Measurements from ENCODE around the gene MGAT4D. TPM values are rescaled to one million over a fixed set of nuclear protein-coding genes. Genes with fewer than 3 reads are reported as not detected.
"Not testable (repeated sequence)": the region's sequence is repeated elsewhere in the genome, so short reads cannot be mapped to it uniquely, and the experiment has no call there.

Gene MGAT4D
- total and polyA plus RNA-seq, 7 experiments from 2014 or later: not detected

GRCh38 chr4:140423106-140423505 is 75.0 kb downstream of the MGAT4D start:
- H3K9me3 Mint-ChIP-seq: peaks cover 0 to 2% (median 0%) of the 10 kb centered on the region in 11 donors
- H3K27ac Mint-ChIP-seq: no peak overlapping the region
- DNase-seq: no peak
- ChIA-PET POLR2A (no interaction called here), CTCF (no interaction called here)
- no peak for ATAC-seq
- H3K4me1 Mint-ChIP-seq: peaks cover 5 to 14% (median 12%) of the 10 kb centered on the region in 7 donors
- Histone ChIP-seq H3K4me1 (ENCODE audit: control insufficient read depth in 2 of 2, insufficient read depth in 2 of 2, low read length in 2 of 2) (peaks cover 0 to 4% of the 10 kb centered on the region in 2 donors), H3K36me3 (ENCODE audit: control insufficient read depth in 2 of 3, insufficient read depth in 3 of 3, low read length in 3 of 3) (no peaks in the 10 kb centered on the region), H3K9me3 (ENCODE audit: control insufficient read depth in 2 of 3, low read length in 3 of 3) (no peaks in the 10 kb centered on the region), H3K27ac (ENCODE audit: low read depth, low read length) (no peak overlapping the region), H3K4me3 (ENCODE audit: low read length) (no peak overlapping the region), H3K27me3 (ENCODE audit: control insufficient read depth in 2 of 2, insufficient read depth in 2 of 2, low read length in 2 of 2) (peaks cover 3 to 6% of the 10 kb centered on the region in 2 donors)
- H3K36me3 Mint-ChIP-seq: no peaks in the 10 kb centered on the region
- peaks cover 43 to 64% (median 55%) of the 10 kb centered on the region in 5 donors for H3K27me3 Mint-ChIP-seq
- intact Hi-C loops (cut with micrococcal nuclease): no loop called here
- no peak overlapping the region for H3K4me3 Mint-ChIP-seq

- H3K27ac ChIP-seq (ENCODE audit: low read depth, low read length); intact Hi-C loops (cut with micrococcal nuclease); H3K27ac Mint-ChIP-seq; ATAC-seq; H3K4me3 ChIP-seq (ENCODE audit: low read length); POLR2A ChIA-PET; H3K9me3 ChIP-seq (ENCODE audit: control insufficient read depth in 2 of 3, low read length in 3 of 3); H3K4me1 ChIP-seq (ENCODE audit: control insufficient read depth in 2 of 2, insufficient read depth in 2 of 2, low read length in 2 of 2); H3K27me3 ChIP-seq (ENCODE audit: control insufficient read depth in 2 of 2, insufficient read depth in 2 of 2, low read length in 2 of 2); H3K4me1 Mint-ChIP-seq; H3K4me3 Mint-ChIP-seq; H3K36me3 ChIP-seq (ENCODE audit: control insufficient read depth in 2 of 3, insufficient read depth in 3 of 3, low read length in 3 of 3); H3K36me3 Mint-ChIP-seq; H3K9me3 Mint-ChIP-seq; DNase-seq: not testable (repeated sequence)
- CTCF ChIA-PET: interaction anchor here (0.6 kb wide), 1 partner anchor 237 kb away, joined by 3 read pairs; no protein-coding TSS in a partner anchor
- peaks cover 6 to 31% (median 20%) of the 10 kb centered on the region in 5 donors for H3K27me3 Mint-ChIP-seq
Observed at GRCh38 chr4:140413130-140413969, 84.7 kb downstream of the MGAT4D start.

GRCh38 chr4:140408974-140409373 is 89.1 kb downstream of the MGAT4D start:
- intact Hi-C loops (cut with micrococcal nuclease): no loop called here
- H3K9me3 Mint-ChIP-seq: no peaks in the 10 kb centered on the region
- no peaks in the 10 kb centered on the region for H3K9me3 ChIP-seq (ENCODE audit: control insufficient read depth in 2 of 3, low read length in 3 of 3)
- no peak overlapping the region for H3K27ac ChIP-seq (ENCODE audit: low read depth, low read length)
- H3K36me3 Mint-ChIP-seq: no peaks in the 10 kb centered on the region
- ChIA-PET CTCF (no interaction called here), POLR2A (no interaction called here)
- no peak overlapping the region for H3K27ac Mint-ChIP-seq
- H3K27me3 Mint-ChIP-seq: peaks cover 12 to 37% (median 25%) of the 10 kb centered on the region in 5 donors
- no peak overlapping the region for H3K4me3 Mint-ChIP-seq
- H3K36me3 ChIP-seq (ENCODE audit: control insufficient read depth in 2 of 3, insufficient read depth in 3 of 3, low read length in 3 of 3): no peaks in the 10 kb centered on the region
- DNase-seq (no peak), ATAC-seq (peak; percentile 63)
- no peaks in the 10 kb centered on the region for H3K4me1 Mint-ChIP-seq
- no peaks in the 10 kb centered on the region for H3K4me1 ChIP-seq (ENCODE audit: control insufficient read depth in 2 of 2, insufficient read depth in 2 of 2, low read length in 2 of 2)
- no peak overlapping the region for H3K4me3 ChIP-seq (ENCODE audit: low read length)
- no peaks in the 10 kb centered on the region for H3K27me3 ChIP-seq (ENCODE audit: control insufficient read depth in 2 of 2, insufficient read depth in 2 of 2, low read length in 2 of 2)

GRCh38 chr4:140406292-140406691 is 91.8 kb downstream of the MGAT4D start:
- ChIA-PET POLR2A (no interaction called here), CTCF (no interaction called here)
- no peak for ATAC-seq
- H3K27me3 Mint-ChIP-seq: peaks cover 5 to 20% (median 8%) of the 10 kb centered on the region in 5 donors
- H3K9me3 Mint-ChIP-seq: no peaks in the 10 kb centered on the region
- no peak for DNase-seq
- Histone ChIP-seq H3K27ac (ENCODE audit: low read depth, low read length) (no peak overlapping the region), H3K27me3 (ENCODE audit: control insufficient read depth in 2 of 2, insufficient read depth in 2 of 2, low read length in 2 of 2) (peaks cover 0 to 2% of the 10 kb centered on the region in 2 donors), H3K4me1 (ENCODE audit: control insufficient read depth in 2 of 2, insufficient read depth in 2 of 2, low read length in 2 of 2) (no peaks in the 10 kb centered on the region), H3K36me3 (ENCODE audit: control insufficient read depth in 2 of 3, insufficient read depth in 3 of 3, low read length in 3 of 3) (no peaks in the 10 kb centered on the region), H3K4me3 (ENCODE audit: low read length) (no peak overlapping the region), H3K9me3 (ENCODE audit: control insufficient read depth in 2 of 3, low read length in 3 of 3) (no peaks in the 10 kb centered on the region)
- H3K27ac Mint-ChIP-seq: no peak overlapping the region
- intact Hi-C loops (cut with micrococcal nuclease): no loop called here
- H3K4me3 Mint-ChIP-seq: no peak overlapping the region
- H3K36me3 Mint-ChIP-seq: no peaks in the 10 kb centered on the region
- no peaks in the 10 kb centered on the region for H3K4me1 Mint-ChIP-seq

GRCh38 chr4:140400111-140400510 is 98.0 kb downstream of the MGAT4D start:
- H3K9me3 Mint-ChIP-seq: no peaks in the 10 kb centered on the region
- no peak overlapping the region for H3K27ac Mint-ChIP-seq
- no peak overlapping the region for H3K27ac ChIP-seq (ENCODE audit: low read depth, low read length)
- H3K4me1 ChIP-seq (ENCODE audit: control insufficient read depth in 2 of 2, insufficient read depth in 2 of 2, low read length in 2 of 2): no peaks in the 10 kb centered on the region
- ATAC-seq: no peak
- DNase-seq: no peak
- no peak overlapping the region for H3K4me3 ChIP-seq (ENCODE audit: low read length)
- H3K27me3 ChIP-seq (ENCODE audit: control insufficient read depth in 2 of 2, insufficient read depth in 2 of 2, low read length in 2 of 2): peaks cover 0 to 4% of the 10 kb centered on the region in 2 donors
- intact Hi-C loops (cut with micrococcal nuclease): no loop called here
- H3K4me3 Mint-ChIP-seq: no peak overlapping the region
- H3K27me3 Mint-ChIP-seq: peaks cover 7 to 25% (median 18%) of the 10 kb centered on the region in 5 donors
- POLR2A ChIA-PET: no interaction called here
- no peaks in the 10 kb centered on the region for H3K36me3 Mint-ChIP-seq
- H3K36me3 ChIP-seq (ENCODE audit: control insufficient read depth in 2 of 3, insufficient read depth in 3 of 3, low read length in 3 of 3): no peaks in the 10 kb centered on the region
- no peaks in the 10 kb centered on the region for H3K4me1 Mint-ChIP-seq
- no peaks in the 10 kb centered on the region for H3K9me3 ChIP-seq (ENCODE audit: control insufficient read depth in 2 of 3, low read length in 3 of 3)
- CTCF ChIA-PET: no interaction called here

GRCh38 chr4:140395668-140396067 is 102.4 kb downstream of the MGAT4D start:
- H3K36me3 ChIP-seq (ENCODE audit: control insufficient read depth in 2 of 3, insufficient read depth in 3 of 3, low read length in 3 of 3): no peaks in the 10 kb centered on the region
- Mint-ChIP-seq H3K4me3 (no peak overlapping the region), H3K4me1 (no peaks in the 10 kb centered on the region), H3K36me3 (no peaks in the 10 kb centered on the region), H3K27me3 (peaks cover 10 to 18% (median 16%) of the 10 kb centered on the region in 5 donors), H3K9me3 (no peaks in the 10 kb centered on the region), H3K27ac (no peak overlapping the region)
- ChIA-PET CTCF (interaction anchor here (0.6 kb wide), 1 partner anchor 314 kb away, joined by 3 read pairs; no protein-coding TSS in a partner anchor), POLR2A (no interaction called here)
- H3K27ac ChIP-seq (ENCODE audit: low read depth, low read length): no peak overlapping the region
- intact Hi-C loops (cut with micrococcal nuclease): no loop called here
- no peaks in the 10 kb centered on the region for H3K4me1 ChIP-seq (ENCODE audit: control insufficient read depth in 2 of 2, insufficient read depth in 2 of 2, low read length in 2 of 2)
- ATAC-seq (no peak), DNase-seq (no peak)
- H3K4me3 ChIP-seq (ENCODE audit: low read length): no peak overlapping the region
- H3K27me3 ChIP-seq (ENCODE audit: control insufficient read depth in 2 of 2, insufficient read depth in 2 of 2, low read length in 2 of 2): no peaks in the 10 kb centered on the region
- H3K9me3 ChIP-seq (ENCODE audit: control insufficient read depth in 2 of 3, low read length in 3 of 3): no peaks in the 10 kb centered on the region
